Transverse colon (tissue), 4 donors: ENCODE results near the gene IL4I1.

Source experiments
- CTCF ChIP-seq, 5 experiments: fragments of 200-600 bp in 3 of 5; fragments of 450-650 bp in 2 of 5; sonication (generic) in 3 of 5; IDR thresholded peaks; 1 replicate in 2 of 5; 2 replicates in 3 of 5; pipeline ENCODE4 v1.5.1; 2016 to 2017; ENCODE audit warnings: antibody characterized with exemption in 5 of 5, inconsistent platforms in 3 of 5, mild to moderate bottlenecking in 2 of 5, moderate library complexity in 1 of 5
- EP300 ChIP-seq: sonication (generic); formaldehyde crosslinking; IDR thresholded peaks from one replicate; pipeline ENCODE4 v1.6.1; 2017; ENCODE audit warnings: antibody characterized with exemption, low read depth
- POLR2A ChIP-seq: fragments of 450-650 bp; IDR thresholded peaks from one replicate; pipeline ENCODE4 v1.6.1; 2016; ENCODE audit warnings: antibody characterized with exemption, mild to moderate bottlenecking, moderate library complexity
- POLR2AphosphoS5 ChIP-seq, 3 donors: sonication (generic); formaldehyde crosslinking; IDR thresholded peaks; one replicate each; pipeline ENCODE4 v1.6.1; 2016; ENCODE audit warnings: antibody characterized with exemption in 3 of 3

- TF ChIP-seq CTCF (IDR thresholded peaks at IDR 0.05) (no peak), POLR2A (peak; percentile 55), POLR2AphosphoS5 (IDR thresholded peaks at IDR 0.05) (peak in 2 of 3 donors; percentile 5 to 21), EP300 (no peak)
Observed at GRCh38 chr19:49876422-49877019, 20.2 kb downstream of the IL4I1 start.
